Measurements from ENCODE around the gene MAP3K13. TPM values are rescaled to one million over a fixed set of nuclear protein-coding genes. Genes with fewer than 3 reads are reported as not detected.

The MAP3K13 gene
- total and polyA plus RNA-seq, 2 of the 13 experiments (the other 11 are each of a cell fraction or from before 2014, with no cell fraction given): 24.2 to 26.5 TPM

DNA sequence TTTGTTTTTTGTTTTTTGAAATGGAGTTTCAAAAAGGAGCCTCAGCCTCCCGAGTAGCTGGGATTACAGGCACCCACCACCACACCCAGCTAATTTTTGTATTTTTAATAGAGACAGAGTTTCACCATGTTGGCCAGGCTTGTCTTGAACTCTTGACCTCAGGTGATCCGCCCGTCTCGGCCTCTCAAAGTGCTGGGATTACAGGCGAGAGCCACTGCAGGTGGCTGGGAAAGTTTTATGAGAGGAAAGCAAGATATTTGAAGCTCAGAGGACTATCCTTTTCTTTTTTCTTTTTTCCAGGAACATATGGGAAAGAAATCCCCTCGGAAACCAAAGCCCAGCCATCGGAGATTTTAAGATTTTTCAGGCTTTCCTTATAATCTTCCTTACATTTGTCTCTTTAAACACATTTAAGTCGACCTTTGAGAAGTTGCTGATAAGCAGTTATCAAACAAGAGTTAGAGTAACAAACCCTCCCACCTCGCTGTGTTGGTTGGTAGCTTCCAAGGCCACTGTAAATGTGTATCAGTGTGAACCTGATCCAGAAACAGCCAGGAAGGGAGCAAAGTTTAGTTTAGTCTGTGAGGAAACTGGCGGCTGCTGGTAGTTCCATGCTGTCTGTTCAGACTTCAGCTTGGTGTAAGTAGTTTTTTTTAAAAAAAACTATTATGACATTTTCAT, 34.5 kb upstream of the MAP3K13 start (continued):
- TF ChIP-seq, protein P1, sequence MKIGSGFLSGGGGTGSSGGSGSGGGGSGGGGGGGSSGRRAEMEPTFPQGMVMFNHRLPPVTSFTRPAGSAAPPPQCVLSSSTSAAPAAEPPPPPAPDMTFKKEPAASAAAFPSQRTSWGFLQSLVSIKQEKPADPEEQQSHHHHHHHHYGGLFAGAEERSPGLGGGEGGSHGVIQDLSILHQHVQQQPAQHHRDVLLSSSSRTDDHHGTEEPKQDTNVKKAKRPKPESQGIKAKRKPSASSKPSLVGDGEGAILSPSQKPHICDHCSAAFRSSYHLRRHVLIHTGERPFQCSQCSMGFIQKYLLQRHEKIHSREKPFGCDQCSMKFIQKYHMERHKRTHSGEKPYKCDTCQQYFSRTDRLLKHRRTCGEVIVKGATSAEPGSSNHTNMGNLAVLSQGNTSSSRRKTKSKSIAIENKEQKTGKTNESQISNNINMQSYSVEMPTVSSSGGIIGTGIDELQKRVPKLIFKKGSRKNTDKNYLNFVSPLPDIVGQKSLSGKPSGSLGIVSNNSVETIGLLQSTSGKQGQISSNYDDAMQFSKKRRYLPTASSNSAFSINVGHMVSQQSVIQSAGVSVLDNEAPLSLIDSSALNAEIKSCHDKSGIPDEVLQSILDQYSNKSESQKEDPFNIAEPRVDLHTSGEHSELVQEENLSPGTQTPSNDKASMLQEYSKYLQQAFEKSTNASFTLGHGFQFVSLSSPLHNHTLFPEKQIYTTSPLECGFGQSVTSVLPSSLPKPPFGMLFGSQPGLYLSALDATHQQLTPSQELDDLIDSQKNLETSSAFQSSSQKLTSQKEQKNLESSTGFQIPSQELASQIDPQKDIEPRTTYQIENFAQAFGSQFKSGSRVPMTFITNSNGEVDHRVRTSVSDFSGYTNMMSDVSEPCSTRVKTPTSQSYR (CRISPR knock-in tag; IDR thresholded peaks at IDR 0.05; ENCODE audit: borderline replicate concordance): 0 out of 2 replicates have a peak, but pooled peaks have one; percentile 12
- TF ChIP-seq ZNF468 (CRISPR knock-in tag; IDR thresholded peaks at IDR 0.05) (no peak), ZMYM2 (CRISPR knock-in tag; IDR thresholded peaks at IDR 0.05) (no peak), ZNF850 (CRISPR knock-in tag; conservative IDR thresholded peaks at IDR 0.05) (no peak), GZF1 (CRISPR knock-in tag; IDR thresholded peaks at IDR 0.05) (no peak), ZNF674 (CRISPR knock-in tag; IDR thresholded peaks at IDR 0.05; ENCODE audit: low read depth) (no peak), SSRP1 (CRISPR knock-in tag; IDR thresholded peaks at IDR 0.05) (no peak), ZNF33B (CRISPR knock-in tag; IDR thresholded peaks at IDR 0.05) (no peak)
- TF ChIP-seq, protein P2, sequence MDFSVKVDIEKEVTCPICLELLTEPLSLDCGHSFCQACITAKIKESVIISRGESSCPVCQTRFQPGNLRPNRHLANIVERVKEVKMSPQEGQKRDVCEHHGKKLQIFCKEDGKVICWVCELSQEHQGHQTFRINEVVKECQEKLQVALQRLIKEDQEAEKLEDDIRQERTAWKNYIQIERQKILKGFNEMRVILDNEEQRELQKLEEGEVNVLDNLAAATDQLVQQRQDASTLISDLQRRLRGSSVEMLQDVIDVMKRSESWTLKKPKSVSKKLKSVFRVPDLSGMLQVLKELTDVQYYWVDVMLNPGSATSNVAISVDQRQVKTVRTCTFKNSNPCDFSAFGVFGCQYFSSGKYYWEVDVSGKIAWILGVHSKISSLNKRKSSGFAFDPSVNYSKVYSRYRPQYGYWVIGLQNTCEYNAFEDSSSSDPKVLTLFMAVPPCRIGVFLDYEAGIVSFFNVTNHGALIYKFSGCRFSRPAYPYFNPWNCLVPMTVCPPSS (IDR thresholded peaks at IDR 0.05): no peak
- TF ChIP-seq, protein P3, sequence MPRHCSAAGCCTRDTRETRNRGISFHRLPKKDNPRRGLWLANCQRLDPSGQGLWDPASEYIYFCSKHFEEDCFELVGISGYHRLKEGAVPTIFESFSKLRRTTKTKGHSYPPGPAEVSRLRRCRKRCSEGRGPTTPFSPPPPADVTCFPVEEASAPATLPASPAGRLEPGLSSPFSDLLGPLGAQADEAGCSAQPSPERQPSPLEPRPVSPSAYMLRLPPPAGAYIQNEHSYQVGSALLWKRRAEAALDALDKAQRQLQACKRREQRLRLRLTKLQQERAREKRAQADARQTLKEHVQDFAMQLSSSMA (CRISPR knock-in tag; IDR thresholded peaks at IDR 0.05): no peak
- TF ChIP-seq, protein P4, sequence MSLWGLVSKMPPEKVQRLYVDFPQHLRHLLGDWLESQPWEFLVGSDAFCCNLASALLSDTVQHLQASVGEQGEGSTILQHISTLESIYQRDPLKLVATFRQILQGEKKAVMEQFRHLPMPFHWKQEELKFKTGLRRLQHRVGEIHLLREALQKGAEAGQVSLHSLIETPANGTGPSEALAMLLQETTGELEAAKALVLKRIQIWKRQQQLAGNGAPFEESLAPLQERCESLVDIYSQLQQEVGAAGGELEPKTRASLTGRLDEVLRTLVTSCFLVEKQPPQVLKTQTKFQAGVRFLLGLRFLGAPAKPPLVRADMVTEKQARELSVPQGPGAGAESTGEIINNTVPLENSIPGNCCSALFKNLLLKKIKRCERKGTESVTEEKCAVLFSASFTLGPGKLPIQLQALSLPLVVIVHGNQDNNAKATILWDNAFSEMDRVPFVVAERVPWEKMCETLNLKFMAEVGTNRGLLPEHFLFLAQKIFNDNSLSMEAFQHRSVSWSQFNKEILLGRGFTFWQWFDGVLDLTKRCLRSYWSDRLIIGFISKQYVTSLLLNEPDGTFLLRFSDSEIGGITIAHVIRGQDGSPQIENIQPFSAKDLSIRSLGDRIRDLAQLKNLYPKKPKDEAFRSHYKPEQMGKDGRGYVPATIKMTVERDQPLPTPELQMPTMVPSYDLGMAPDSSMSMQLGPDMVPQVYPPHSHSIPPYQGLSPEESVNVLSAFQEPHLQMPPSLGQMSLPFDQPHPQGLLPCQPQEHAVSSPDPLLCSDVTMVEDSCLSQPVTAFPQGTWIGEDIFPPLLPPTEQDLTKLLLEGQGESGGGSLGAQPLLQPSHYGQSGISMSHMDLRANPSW (CRISPR knock-in tag; IDR thresholded peaks at IDR 0.05; ENCODE audit: borderline replicate concordance): 0 out of 2 replicates have a peak, but pooled peaks have one; percentile 17
- TF ChIP-seq, protein P5, sequence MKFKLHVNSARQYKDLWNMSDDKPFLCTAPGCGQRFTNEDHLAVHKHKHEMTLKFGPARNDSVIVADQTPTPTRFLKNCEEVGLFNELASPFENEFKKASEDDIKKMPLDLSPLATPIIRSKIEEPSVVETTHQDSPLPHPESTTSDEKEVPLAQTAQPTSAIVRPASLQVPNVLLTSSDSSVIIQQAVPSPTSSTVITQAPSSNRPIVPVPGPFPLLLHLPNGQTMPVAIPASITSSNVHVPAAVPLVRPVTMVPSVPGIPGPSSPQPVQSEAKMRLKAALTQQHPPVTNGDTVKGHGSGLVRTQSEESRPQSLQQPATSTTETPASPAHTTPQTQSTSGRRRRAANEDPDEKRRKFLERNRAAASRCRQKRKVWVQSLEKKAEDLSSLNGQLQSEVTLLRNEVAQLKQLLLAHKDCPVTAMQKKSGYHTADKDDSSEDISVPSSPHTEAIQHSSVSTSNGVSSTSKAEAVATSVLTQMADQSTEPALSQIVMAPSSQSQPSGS (CRISPR knock-in tag; IDR thresholded peaks at IDR 0.05): no peak
- TF ChIP-seq, protein P6, sequence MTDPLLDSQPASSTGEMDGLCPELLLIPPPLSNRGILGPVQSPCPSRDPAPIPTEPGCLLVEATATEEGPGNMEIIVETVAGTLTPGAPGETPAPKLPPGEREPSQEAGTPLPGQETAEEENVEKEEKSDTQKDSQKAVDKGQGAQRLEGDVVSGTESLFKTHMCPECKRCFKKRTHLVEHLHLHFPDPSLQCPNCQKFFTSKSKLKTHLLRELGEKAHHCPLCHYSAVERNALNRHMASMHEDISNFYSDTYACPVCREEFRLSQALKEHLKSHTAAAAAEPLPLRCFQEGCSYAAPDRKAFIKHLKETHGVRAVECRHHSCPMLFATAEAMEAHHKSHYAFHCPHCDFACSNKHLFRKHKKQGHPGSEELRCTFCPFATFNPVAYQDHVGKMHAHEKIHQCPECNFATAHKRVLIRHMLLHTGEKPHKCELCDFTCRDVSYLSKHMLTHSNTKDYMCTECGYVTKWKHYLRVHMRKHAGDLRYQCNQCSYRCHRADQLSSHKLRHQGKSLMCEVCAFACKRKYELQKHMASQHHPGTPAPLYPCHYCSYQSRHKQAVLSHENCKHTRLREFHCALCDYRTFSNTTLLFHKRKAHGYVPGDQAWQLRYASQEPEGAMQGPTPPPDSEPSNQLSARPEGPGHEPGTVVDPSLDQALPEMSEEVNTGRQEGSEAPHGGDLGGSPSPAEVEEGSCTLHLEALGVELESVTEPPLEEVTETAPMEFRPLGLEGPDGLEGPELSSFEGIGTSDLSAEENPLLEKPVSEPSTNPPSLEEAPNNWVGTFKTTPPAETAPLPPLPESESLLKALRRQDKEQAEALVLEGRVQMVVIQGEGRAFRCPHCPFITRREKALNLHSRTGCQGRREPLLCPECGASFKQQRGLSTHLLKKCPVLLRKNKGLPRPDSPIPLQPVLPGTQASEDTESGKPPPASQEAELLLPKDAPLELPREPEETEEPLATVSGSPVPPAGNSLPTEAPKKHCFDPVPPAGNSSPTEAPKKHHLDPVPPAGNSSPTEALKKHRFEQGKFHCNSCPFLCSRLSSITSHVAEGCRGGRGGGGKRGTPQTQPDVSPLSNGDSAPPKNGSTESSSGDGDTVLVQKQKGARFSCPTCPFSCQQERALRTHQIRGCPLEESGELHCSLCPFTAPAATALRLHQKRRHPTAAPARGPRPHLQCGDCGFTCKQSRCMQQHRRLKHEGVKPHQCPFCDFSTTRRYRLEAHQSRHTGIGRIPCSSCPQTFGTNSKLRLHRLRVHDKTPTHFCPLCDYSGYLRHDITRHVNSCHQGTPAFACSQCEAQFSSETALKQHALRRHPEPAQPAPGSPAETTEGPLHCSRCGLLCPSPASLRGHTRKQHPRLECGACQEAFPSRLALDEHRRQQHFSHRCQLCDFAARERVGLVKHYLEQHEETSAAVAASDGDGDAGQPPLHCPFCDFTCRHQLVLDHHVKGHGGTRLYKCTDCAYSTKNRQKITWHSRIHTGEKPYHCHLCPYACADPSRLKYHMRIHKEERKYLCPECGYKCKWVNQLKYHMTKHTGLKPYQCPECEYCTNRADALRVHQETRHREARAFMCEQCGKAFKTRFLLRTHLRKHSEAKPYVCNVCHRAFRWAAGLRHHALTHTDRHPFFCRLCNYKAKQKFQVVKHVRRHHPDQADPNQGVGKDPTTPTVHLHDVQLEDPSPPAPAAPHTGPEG (CRISPR knock-in tag; IDR thresholded peaks at IDR 0.05): peak; percentile 55; the same call in 1 of the 2 replicates

Data from HepG2 (cell line).